DMS153 (cell line): ENCODE data around the gene NANOS2.
"Not testable (repeated sequence)": the region's sequence is repeated elsewhere in the genome, so short reads cannot be mapped to it uniquely, and the experiment has no call there.

Experiments used
- DNase-seq: peaks from one replicate; lab custom pipeline; 2025; lab: John Stamatoyannopoulos, UW

NANOS2 gene

DNA sequence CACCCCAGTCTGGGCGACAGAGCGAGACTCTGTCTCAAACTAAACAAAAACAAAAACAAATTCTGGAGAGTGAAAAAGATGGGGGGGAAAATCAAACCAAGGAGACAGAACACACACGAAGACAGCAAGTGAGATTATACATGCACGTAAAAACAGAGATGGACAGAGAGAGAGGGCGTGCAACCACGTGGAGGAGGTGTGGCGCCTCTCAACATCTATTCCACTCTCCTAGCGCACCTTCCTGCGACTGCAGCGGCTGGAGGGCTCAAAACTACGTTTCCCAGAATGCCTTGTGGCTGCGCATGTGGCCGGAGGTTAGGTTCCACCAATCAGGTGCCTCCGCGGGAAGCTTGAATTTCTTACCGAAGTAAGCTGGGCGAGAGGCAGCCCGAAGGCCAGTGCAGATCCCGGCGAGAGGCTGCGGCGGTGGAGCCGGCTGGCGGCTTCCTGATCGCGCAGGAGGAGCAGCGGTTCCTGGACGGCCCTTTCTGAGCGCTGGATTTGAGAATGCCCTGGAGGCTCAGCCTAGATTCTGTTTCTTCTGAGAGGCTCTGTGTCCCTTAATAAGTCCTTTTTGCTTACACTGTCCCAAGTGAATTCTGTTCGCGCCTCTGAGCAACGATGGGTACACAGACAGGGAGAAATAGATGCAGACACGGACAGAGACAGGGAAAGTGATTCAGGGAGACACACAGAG, 13.1 kb upstream of the NANOS2 start:
- DNase-seq, result peak; percentile 95

DNA sequence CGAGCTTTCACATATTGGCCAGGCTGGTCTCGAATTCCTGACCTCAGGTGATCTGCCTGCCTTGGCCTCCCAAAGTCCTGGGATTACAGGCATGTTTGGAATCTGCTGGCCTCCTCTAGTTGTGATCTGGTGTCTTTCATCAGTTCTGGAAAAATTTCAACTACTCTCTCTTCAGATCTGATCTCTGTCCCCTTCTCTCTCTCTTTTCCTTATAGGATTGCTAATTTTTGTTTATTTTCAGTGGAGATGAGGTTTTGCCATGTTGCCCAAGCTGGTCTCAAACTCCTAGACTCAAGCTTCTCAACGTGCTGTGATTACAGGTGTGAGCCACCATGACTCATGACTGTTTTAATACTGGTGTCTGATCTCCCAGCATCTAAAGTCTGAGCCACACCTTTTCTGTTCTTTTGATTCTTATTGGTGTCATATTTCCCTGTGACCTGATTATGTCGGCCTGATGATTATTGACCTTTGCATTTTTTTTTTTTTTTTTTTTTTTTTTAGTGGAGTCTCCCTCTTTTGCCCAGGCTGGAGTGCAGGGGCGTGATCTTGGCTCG, 10.4 kb upstream of the NANOS2 start:
- DNase-seq, result no peak

DNA sequence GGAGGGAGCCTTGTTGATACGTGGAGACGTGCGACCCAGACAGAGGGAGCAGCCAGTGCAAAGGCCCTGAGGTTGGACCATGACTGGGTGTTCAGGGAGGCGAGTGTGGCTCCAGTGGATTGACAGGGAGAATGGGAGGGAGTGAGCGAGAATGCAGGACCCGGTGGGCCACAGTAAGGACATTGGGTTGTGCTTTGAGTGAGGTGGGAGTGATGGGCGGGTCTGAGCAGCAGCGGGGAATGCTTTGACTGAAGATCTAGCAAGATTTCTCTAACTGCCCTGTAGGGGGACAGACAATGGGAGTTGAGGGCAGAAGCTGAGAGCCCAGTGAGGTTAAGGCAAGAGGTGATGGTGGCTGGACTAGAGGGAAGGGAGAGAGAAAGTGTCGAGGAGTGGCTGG, 7.7 kb upstream of the NANOS2 start:
- no peak for DNase-seq

DNA sequence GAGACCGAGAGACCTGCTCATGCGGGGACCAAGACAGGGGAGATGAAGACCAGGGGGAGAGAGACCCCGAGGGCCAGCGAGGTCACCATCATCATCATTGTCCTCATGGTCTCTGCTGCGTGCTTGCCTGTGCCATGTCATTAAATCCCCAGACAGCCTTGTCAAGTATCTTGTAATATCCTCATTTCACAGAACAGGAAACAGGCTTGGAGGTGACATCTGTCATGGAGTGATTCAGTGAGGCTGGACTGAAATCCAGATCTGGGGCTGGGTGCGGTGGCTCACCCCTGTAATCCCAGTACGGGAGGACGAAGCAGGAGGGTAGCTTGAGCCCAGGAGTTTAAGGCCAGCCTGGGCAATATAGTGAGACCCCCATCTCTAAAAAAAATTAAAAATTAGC, 5.9 kb upstream of the NANOS2 start:
- DNase-seq, result no peak

DNA sequence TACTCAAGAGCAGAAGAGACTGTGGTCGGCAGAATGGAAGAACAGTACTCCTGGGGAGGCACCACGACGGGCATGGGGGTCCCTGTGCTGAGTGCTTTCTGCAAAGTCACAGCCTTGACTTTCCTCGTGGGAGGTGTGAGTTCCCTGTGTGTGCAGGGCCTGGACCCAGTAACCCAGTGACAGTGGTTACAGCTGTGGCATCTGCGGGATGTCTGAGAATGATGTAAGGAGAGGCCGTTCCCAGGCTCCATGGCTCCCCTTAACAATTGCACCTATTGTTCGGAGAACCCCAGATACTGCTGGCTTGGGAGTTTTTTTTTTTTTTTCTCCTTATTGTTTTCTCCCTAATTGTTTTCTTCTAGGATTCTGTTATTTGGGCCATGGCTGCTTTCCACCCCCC, 5.1 kb upstream of the NANOS2 start:
- no peak for DNase-seq

DNA sequence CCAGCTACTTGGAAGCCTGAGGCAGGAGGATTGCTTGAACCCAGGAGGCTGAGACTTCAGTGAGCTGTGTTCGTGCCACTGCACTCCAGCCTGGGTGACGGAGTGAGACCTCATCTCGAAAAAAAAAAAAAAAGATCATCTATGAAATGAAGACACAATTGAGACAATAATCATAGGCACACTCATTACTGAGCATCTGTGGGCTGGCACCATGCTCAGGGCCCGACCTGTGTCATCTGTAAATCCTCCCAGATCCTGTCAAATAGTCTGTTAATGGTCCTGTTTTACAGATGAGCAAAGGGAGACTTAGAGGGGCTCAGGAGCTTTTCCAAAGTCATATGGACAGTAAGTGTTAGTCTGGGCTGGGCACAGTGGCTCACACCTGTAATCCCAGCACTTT, 4.1 kb upstream of the NANOS2 start:
- no peak for DNase-seq

DNA sequence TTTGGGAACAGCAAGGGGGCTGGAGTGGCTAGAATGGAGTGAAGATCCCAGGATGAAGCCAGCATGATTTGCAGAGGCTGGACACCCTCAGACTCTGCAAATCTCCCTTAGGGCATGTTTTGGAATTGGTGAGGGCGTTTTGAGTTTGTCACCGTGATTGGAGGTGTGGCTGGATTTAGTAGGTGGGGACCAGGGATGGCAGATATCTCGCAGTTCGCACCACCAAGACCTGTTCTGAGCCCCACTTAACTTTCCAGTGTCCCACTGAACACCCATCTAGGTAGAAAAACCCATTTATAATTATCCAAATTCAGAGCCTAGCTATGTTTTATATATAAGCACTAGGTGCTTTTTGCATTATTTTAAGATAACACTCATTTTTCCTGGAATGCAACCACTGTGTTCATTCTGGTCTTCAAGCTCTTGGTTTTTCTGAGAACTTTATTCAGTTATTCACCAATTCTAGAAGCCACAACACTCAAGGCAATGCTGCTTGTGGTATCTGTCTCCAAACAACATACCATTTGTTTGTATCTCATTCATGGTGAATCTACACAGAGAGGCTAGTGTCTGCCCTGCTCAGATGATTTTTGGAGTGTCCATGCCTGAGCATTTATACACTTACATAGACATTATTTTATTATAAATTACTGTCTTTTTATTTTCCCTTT, 3.0 kb upstream of the NANOS2 start:
- DNase-seq, result no peak

DNA sequence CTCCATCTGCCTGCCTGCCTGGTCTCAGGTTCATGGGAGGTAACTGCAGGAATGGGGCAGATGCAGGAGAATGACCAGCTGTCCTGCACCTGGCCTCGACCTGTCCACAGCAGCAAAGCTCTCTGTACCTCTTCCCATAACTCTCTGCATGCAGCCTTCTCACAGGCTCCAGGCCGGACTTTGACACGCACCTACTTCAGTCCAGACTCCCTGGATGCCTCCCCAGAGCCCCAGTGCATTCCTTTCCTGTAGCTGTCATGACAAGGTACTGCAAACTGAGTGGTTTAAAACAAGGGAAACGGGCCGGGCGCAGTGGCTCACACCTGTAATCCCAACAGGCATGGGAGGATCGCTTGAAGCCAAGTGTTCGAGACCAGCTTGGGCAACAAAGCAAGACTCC, 3.3 kb downstream of the NANOS2 start:
- DNase-seq, result no peak

DNA sequence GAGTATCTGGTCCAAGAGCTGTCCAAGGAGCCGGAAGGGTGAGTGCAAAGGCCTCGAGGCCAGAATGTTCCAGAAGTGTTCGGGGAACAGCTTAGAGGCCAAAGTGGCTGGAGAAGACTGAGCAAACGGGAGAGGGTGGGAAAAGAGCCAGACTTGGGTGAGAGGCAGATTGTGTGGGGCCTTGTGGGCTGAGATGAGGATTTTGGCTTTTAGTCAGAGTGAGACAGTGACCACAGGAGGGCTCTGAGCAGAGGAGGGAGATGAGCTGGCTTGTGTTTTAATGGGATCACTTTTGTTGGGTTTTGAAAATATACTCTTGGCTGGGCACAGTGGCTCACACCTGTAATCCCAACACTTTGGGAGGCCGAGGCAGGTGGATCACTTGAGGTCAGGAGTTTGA, 5.6 kb downstream of the NANOS2 start:
- no peak for DNase-seq

DNA sequence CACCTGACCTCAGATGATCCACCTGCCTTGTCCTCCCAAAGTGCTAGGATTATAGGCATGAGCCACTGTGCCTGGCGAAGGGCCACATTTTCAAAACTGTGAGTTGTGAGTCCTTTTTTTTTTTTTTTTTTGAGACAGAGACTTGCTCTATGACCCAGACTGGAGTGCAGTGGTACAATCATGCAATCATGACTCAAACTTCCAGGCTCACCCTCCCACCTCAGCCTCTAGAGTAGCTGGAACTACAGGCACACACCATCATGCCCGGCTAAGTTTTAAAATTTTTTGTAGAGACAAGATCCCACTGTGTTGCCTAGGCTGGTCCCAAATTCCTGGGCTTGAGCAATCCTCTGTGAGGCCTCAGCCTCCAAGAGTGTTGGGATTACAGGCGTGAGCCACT, 8.4 kb downstream of the NANOS2 start:
- no peak for DNase-seq

DNA sequence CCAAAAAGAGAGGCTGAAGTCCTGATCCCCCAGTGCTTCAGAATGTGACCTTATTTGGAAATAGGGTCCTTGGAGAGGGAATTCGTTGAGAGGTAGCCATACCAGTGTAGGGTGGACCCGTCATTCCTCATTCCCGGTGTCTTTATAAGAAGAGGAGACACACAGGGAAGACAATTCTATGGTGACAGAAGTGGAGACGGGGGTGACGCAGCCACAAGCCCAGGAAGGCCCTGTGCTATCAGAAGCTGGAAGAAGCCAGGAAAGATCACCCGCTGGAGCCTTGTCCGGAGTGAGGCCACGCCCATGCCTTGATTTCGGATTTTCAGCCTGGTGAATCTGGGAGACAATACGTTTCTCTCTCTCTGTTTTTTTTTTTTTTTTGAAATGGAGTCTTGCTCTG, 9.6 kb downstream of the NANOS2 start:
- no peak for DNase-seq

DNA sequence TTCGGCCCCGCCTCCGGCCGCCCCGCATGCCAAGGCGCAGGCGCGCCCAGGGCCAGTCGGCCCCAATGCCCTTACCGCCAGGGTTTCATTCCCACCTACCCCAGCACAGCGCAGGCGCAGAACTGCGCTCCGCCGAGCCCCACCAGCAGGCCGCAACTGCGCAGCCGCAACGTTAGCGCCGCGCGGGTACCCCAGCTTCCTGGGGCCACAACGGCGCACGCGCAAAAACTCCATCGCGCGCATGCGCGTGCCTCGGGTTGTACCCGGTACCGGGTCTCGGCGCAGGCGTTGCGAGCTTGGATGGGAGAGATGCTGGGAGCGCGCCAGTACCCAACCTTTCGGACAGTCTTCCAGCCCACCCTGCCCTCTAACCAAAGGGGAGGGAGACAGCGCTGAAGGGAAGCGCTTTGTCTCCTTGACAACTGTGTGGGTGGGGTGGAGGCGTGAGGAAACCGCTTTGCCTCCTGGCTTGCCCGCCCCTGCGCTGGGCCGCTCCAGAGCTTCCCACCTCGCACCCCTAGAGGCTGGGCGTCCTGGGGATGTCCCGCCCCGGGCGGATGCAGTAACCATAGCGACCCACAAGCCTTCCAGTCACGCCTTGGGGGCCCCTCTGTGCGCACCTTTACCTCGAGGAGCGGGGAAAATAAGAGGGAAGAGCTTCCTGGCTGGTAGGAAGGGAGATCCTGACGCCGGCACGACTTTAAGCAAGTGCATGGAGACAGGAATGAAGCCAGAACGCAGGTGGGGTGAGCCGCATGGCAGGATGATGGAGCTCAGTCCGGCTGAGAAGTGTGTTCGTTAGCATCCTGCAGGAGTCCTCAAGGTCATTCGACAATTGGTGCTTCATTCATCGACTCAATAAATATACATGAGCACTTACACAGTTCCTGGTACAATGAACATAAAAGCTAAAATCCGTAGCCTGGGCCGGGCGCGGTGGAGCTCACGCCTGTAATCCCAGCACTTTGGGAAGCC, 11.6 kb downstream of the NANOS2 start:
- DNase-seq, result peak; percentile 96

DNA sequence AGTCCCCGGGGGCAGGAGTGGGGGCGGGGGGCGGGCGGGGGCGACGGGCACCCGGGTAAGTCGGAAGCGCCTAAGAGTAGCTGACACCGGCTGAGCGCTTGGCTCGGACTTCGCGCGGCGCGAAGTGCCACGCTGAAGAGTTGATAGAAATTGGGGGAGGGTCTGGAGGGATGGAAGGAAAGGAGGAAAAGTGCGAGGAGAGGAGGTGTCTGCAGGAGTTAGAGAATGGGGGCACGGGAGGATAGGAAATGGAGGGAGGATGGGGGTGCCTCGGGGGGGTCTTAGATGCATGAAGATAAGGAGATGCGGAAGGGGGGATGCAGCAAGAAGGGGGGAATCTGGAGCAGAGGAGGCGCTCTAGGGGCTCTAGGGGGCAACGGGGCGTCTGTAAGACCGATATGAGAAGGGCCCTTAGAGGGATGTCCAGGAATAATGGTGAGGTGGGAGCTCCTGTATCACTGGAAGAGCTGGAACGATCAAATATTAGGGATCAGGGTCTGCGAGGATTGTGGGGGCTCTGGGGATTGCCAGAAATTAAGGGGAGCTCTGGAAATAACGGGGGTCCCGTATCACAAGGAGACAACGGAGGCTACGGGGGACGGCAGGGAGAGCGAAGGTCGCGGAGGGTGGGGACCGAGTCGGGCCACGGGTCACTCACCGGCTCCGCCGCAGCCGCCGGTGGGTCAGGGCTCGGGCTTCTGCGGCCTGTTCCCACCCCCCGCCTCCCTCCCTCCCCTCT, 12.5 kb downstream of the NANOS2 start, which contains the start of gene MYPOP:
Gene MYPOP (minus strand): TSS at position 702 of the 739 bp plus-strand sequence. CDS start 840 bp downstream, outside the sequence.
- DNase-seq, result no peak

DNA sequence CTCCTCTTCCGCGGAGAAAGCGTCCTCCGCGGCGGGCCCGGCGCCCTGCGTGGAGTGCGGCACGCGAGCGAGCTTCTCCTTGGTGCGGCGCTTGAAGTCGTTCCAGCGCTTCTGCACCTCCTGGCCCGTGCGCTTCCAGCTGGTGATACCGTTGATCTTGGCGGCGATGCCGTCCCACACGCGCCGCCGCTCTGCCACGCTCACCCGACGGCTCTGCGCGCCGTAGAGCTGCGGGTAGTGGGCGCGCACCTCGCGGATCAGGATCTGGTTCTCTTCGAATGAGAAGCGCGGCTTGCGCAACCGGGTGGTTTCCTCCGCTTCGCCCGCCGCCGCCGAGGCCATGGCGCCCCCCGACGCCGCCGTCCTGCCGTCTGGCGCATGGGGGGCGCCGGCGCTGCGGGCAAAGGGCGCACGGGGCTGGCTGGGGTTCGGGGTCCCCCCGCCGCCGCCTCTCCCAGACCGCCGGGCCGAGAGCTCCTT, 13.1 kb downstream of the NANOS2 start:
- no peak for DNase-seq

DNA sequence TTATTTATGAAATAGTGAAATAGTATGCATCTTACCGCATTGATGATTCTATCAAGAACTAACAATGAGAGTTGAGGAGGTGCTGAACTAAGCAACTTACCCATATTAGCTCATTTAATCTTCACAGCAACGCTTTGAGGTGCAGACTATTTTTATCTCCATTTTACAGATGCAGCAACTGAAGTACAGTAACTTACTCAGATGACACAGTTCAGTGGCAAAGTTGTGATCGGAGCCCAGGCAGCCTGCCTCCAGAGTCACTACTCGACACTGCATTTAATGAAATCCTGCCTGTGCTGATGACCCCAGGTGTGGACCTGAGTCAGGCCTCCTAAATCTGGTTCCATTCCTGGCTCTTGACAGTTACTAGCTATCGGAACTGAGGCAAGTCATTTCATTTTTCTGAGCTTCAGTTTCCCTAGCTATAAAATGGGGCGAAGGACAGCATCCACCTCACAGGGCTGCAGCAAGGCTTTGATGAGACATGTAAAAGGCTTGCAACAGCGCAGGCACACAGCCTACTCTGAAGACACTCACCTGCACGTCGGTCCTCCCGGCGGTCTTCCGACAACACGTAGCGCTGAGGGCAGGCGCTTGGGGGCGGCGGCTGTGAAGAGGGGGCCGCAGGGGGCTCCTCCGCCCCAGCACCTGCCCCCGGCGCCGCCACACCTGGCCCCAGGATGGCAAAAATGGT, 13.7 kb downstream of the NANOS2 start:
- no peak for DNase-seq

DNA sequence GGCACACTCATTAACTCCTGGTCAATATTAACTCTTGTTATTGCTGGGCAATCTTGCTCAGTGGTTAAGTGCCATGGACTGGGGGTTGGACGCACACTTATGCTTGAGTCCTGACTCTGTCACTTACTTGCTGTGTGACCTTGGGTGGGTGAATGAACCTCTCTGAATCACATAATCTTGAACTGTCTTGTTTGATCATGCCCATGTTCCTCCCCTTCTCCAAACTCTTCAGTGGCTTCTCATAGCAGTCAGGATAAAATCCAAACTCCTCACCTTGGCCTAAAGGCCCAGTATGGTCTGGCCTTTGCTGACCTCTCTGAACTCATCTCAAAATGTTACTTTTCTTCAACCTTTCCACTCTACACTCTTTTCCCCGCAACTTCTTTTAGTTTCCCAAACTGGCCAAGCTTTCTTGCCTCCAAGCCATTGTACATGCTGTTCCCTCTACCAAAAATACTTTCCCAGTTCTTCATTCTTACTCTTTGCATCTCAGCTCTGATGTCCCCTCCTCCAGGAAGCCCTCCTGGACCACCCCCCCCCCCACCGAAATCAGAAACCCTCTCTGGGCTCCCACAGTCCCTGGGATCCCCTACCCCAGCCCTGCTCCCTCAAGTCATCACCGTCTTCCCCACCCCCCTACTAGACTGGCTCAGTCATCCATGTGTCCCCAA, 14.5 kb downstream of the NANOS2 start:
- DNase-seq, result no peak

DNA sequence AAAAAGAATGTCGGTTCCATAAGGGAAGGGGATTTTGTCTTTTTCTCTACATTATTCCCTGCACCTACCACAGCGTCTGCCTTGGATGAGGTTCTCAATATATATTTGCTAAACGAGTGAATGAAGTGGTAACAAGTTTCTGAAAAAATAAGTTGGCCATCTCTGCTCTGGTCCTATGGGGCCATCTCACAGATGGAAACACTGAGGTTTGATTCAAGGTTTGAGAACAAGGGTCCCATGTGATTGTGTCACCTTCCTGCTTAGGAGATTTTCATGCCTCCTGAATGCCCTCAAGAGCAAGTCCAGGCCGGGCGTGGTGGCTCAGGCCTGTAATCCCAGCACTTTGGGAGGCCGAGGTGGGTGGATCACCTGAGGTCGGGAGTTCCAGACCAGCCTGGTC, 15.3 kb downstream of the NANOS2 start:
- DNase-seq, result no peak

DNA sequence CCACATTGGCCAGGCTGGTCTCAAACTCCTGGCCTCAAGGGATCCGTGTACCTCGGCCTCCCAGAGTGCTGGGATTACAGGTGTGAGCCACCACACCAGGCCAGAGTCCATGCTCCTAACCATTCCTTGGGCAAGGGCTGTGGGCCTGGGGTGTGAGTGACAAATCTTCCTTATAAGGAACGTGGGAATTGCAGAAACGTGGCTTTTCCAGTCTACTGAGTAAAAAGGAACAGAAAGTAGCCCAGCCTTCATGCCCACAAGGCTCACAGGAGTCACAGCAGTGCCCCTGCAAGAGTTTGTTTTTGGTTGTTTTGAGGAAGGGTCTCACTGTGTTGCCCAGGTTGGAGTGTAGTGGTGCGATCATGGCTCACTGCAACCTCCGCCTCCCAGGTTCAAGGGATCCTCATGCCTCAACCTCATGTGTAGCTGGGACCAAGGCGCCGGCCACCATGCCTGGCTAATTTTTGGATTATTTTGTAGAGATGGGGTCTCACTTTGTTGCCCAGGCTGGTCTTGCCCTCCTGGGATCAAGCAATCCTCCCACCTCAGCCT, 17.2 kb downstream of the NANOS2 start:
- DNase-seq, result no peak

DNA sequence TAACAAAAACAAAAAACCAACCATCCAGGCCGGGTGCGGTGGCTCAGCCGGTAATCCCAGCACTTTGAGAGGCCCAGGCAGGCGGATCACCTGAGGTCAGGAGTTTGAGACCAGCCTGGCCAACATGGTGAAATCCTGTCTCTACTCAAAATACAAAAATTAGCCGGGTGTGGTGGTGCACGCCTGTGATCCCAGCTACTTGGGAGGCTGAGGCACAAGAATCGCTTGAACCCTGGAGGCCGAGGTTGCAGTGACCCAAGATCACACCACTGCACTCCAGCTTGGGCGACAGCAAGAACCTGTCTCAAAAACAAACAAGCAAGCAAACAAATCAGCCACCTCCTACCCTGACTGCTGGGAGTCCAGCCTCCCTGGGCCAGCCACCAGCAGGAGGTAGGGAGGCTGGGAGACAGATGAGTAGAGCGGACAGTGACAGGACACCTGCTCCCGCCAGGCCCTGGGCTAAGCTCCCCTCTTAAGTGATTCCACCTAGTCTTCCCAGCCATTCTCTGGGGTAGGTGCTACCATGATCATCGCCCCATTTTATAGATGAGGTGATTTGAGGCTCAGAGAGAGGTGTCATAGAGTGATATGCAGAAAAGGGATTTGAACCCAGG, 18.5 kb downstream of the NANOS2 start:
- DNase-seq, result not testable (repeated sequence)
